GM21723 (cell line): ENCODE data around the gene CDK8.

Experiments used
- ATAC-seq: cut with Tn5 transposase; IDR thresholded peaks from one replicate; pipeline ENCODE4 v1.9.1; 2021; ENCODE audit warnings: mild to moderate bottlenecking, moderate library complexity; ENCODE audit not compliant: unreplicated experiment

Gene CDK8

GRCh38 chr13:26253787-26254582 lies at the start of gene CDK8:
TSS of gene CDK8 (plus strand) at chr13:26254129. CDS start at chr13:26254642, 513 bp downstream.
- ATAC-seq = peak; percentile 92

GRCh38 chr13:26208287-26208686 lies 45.6 kb upstream of the CDK8 start:
- no peak for ATAC-seq

DNA sequence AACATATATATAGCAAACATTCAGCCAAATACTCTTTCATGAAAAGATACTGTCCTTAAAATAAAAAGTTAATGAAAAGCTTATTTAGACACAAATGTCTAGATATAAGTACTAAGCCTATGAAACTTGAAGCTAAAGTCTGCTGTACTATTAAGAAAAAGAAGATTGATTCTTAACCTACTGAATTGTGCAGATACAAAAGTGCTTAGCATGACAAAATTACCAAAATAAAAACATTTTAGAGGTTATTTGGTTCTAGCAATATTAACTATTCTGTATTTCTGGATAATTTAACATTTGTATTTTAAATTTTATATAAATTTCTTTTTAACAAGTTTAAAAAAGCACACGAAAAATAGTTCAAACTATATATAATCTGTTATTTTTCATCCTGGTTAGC lies 40.6 kb upstream of the CDK8 start:
- ATAC-seq = no peak

DNA sequence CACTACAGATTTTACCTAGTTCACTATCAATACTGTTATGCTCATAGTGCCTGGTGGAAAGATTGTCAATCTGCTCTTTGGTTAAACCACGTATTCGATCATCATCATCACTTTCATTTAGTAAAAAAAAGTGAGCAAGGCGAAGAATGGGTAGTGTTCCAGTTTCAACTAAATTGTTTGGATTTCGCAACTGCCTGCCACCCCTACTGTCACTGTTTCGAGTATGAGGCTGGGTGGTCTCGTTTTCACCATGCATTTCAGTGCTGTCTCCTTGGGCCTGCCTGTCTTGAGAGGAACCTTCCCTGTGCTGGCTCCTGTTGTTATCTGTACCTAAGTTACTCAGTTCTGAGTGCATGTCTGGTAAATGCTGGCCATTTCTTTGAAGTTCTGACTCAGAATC lies 39.9 kb upstream of the CDK8 start:
- ATAC-seq = no peak

DNA sequence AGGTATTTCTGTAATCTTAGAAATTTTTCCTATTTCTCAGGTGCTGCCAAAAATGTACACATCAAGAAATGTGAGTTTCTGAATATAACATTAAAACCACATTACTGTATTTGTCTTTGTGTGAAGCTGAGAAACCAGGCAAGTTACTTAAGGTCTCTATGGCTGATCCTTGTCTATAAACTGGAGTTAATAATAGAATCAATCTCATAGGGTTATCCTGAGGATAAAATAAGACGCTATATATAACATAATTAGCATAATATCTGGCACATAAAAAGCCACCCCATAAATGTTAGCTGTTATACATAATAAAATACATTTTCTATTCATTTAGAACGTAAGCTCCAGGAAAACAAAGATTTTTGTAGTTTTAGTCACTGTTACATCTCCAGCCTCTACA lies 37.9 kb upstream of the CDK8 start:
- no peak for ATAC-seq

DNA sequence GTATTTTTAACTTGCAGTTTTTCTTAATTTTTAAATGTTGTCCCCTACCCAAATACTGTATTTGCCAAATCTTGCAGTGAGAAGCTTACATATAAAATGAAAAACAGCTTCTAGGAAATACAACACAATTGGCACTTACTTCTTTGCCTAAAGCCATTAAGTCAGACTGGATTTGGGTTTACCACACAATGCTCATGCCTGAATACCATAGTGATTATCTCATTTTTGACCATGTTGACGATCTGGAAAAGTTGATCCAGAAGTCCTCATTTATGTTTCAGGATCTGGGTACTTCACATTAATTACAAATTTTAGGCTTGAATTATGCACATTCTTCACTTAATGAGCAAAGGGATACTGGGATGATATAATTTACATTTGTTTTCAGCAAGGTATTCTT lies 34.2 kb upstream of the CDK8 start:
- ATAC-seq = no peak

GRCh38 chr13:26220575-26220974 lies 33.4 kb upstream of the CDK8 start:
- ATAC-seq = no peak

DNA sequence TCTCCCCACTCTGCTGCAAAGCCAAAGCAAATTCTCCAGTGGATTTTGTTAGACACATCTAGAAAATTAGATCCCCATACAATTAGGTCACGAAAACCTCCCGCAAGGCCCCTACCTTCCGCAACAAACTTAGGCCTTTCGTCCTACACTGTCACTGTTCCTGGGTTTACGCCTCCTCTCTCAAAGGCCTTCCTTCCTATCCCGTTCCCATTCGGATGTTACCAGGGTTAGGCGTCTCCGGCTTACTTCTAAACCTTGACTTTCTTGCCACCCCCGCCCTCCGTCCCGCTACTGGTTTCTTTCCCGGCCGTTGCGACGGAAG lies 32.6 kb upstream of the CDK8 start:
- no peak for ATAC-seq

- peak; percentile 98 for ATAC-seq
Observed at GRCh38 chr13:26221721-26222519, 32.0 kb upstream of the CDK8 start, which contains the start of gene RNF6. TSS of gene RNF6 (minus strand) at chr13:26222314. CDS start at chr13:26219649, 2,665 bp downstream.

DNA sequence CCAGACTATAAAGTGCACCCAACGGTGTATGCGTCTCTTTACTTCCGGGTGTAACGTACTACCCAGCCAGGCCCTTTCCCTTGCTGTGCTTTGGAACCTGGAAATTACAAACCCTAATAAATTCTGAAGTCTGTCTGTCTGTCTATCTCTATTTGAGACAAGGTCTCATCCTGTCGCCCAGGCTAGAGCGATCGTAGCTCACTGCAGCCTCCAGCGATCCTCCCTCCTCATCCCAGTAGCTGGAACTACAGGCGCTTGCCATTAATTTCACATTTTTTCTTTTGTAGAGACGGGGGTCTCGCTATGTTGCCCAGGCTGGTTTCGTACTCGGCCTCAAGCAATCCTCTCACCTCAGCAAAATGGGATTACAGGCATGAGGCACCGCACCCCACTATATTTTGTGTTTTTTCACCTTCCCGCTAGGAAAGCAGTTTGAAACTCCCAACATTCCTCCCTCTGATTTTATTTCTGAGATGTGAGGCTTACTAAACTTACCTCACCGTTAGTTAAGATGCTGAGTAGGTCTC lies 31.3 kb upstream of the CDK8 start:
- peak; percentile 52 for ATAC-seq

GRCh38 chr13:26225896-26226617 lies 27.9 kb upstream of the CDK8 start:
- ATAC-seq = no peak

GRCh38 chr13:26227166-26227971 lies 26.6 kb upstream of the CDK8 start:
- no peak for ATAC-seq

GRCh38 chr13:26228096-26228495 lies 25.8 kb upstream of the CDK8 start:
- ATAC-seq = no peak

- no peak for ATAC-seq
Observed at GRCh38 chr13:26229080-26229615, 24.8 kb upstream of the CDK8 start.

- no peak for ATAC-seq
Observed at GRCh38 chr13:26230703-26231102, 23.2 kb upstream of the CDK8 start.

DNA sequence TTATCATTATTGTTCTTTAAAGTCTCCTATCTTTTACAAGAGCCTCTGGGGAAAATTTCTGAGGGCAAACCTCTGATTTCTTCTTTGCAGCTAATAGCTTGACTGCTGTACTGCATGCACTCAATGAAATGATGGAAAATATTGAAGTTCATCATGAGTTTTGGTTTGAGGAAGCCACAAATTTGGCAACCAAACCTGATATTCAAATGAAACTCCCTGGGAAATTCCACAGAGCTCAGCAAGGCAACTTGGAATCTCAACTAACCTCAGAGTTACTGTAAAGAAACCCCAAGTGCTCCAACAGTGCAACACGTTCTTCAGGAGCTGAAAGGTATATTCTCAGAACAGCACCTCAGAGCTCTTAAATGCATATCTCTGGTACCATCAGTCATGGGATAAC lies 17.6 kb upstream of the CDK8 start:
- no peak for ATAC-seq

DNA sequence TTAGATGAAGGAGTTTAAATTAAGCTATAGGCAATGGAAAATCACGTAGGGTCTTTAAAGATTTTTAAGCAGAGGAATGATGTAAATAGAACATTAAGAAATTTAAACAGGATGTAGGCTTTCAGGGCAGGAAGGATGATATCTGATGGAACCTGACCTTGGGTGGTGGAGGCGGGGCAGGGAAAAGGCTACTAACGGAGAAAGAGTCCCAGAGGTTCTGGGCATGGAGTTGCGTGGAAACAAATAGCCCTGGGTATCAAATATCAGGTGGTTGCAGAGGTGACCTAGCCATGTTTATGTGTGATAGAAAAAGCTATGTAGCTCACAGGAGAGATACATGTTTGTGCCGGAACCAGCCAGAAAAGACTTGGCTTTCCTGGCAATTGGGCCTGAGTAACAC lies 7.8 kb upstream of the CDK8 start:
- no peak for ATAC-seq

- ATAC-seq = no peak
Observed at GRCh38 chr13:26247011-26247410, 6.9 kb upstream of the CDK8 start.

DNA sequence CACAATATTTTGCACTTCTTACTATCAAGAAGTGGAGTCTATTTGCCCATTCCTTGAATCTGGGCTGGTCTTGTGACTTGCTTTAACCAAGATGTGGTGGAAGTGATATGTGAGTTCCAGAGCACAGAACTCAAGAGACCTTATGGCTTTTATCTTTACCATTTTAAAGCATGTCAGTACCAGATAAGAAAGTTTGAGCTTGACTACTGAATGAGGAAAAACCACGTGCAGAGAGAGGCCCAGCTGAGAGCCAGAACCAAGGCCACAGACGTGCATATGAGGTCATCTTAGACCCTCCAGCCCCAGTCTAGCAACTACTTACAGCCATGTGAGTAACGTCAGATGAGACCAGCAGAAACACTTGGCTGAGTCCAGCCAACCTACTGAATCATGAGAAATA lies 6.3 kb upstream of the CDK8 start:
- ATAC-seq = no peak

DNA sequence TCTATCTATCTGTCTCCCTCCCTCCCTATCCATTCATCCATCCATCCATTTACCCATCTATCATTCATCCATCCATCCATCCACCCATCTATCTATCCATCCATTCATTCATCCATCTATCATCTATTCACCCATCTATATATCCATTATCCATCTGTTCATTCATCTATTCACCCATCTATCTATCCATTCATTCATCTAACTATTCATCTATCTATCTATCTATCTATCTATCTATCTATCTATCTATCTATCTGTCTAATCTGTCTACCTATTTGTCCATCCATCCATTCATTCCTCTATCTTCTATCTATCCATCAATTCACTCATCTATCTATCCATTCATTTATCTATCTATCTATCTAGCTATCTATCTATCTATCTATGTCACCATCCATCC lies 4.4 kb upstream of the CDK8 start:
- ATAC-seq = no peak
